Heart left ventricle (tissue), 13 donors: ENCODE results near the gene NEDD4L.

ENCODE experiments used
- POLR2A ChIP-seq, 2 donors: fragments of 450-650 bp; IDR thresholded peaks; one replicate each; pipeline ENCODE4 v1.6.1; 2017; ENCODE audit warnings: antibody characterized with exemption in 2 of 2, mild to moderate bottlenecking in 2 of 2, moderate library complexity in 2 of 2
- TF ChIP-seq, protein P1 (sequence below), 12 donors: fragments of 200-600 bp; sonication (generic) in 4 of 12; IDR thresholded peaks; one replicate each; pipeline versions ENCODE4 v1.5.0 to v1.8.0; 2018 to 2022; ENCODE audit warnings: antibody characterized with exemption in 12 of 12, mild to moderate bottlenecking in 5 of 12
- donor health status: ischemic (EF 13 %, LVEDD 7.1; RV severe dilation, severe dysfunction).
- donor health status: DM: no; HTN: yes; CAD: no.
- donor health status: DM: no; HTN: no; CAD: no.
- donor health status: ischemic (EF 25% LVEDD 6.9; RV normal size, moderate dysfunction).
- donor health status: ischemic (EF 25% LVEDD 5.7; RV mildly dilated, moderate dysfunction).
- donor health status: ischemic (EF 35%, LVEDD 5.7; RV mildly dilated, moderate dysfunction).
- donor health status: nonischemic (EF 11% LVEDD 7.7; RV severe dilation, severe dysfunction).
- donor health status: DM: yes; HTN: yes; CAD: no.
- donor health status: PGD.
- donor health status: ischemic (EF 29% LVEDD 5.4; RV normal size, mild dysfunction).
- donor health status: nonischemic (EF 23%, LVEDD 6.1; RV moderate dilation, normal function).

DNA sequence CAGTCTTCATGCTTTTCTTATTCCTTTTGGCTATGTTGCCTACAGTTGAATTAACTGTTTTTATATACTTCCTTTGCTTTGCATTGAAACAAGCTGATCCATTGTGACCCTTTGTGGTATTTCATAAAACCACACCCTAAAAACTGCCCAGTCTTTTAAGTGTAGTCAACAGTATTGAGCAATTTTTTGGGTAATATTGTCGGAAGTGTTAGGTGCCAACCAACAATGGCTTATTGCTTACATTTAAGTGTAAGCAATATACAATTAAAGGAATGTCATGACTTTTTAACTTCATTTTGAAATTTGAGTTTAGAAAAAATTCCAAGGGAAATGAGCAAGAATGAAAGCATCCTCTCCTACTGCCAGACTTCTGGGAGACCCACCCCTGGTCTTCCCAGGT is 174.1 kb downstream of the NEDD4L start:
- TF ChIP-seq, protein P1, sequence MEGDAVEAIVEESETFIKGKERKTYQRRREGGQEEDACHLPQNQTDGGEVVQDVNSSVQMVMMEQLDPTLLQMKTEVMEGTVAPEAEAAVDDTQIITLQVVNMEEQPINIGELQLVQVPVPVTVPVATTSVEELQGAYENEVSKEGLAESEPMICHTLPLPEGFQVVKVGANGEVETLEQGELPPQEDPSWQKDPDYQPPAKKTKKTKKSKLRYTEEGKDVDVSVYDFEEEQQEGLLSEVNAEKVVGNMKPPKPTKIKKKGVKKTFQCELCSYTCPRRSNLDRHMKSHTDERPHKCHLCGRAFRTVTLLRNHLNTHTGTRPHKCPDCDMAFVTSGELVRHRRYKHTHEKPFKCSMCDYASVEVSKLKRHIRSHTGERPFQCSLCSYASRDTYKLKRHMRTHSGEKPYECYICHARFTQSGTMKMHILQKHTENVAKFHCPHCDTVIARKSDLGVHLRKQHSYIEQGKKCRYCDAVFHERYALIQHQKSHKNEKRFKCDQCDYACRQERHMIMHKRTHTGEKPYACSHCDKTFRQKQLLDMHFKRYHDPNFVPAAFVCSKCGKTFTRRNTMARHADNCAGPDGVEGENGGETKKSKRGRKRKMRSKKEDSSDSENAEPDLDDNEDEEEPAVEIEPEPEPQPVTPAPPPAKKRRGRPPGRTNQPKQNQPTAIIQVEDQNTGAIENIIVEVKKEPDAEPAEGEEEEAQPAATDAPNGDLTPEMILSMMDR (IDR thresholded peaks at IDR 0.05), result no peak
- no peak for TF ChIP-seq POLR2A (IDR thresholded peaks at IDR 0.05)
